SU-DHL-6 (cell line): ENCODE measurements around the gene RIPPLY2.

ENCODE experiments used
- H2AFZ ChIP-seq: fragments of 200-600 bp; sonication (generic); 2 replicates; pipeline ENCODE4 v1.6.1; 2014; ENCODE audit warnings: low read depth, mild to moderate bottlenecking, moderate library complexity, mixed read lengths, antibody characterized with exemption, low read length; ENCODE audit not compliant: severe bottlenecking
- H3F3A ChIP-seq: fragments of 200-600 bp; shearing (Covaris generic); 2 replicates; pipeline ENCODE4 v1.6.0; 2016; ENCODE audit warnings: antibody characterized with exemption, mild to moderate bottlenecking; ENCODE audit not compliant: insufficient read depth
- H3K27ac ChIP-seq: fragments of 200-600 bp; sonication (generic); 2 replicates; pipeline ENCODE4 v1.5.1; 2016; ENCODE audit warnings: low read depth, mild to moderate bottlenecking, low read length, moderate library complexity, mixed read lengths
- H3K27me3 ChIP-seq: fragments of 200-600 bp; sonication (generic), shearing (Covaris generic); 2 replicates; pipeline ENCODE4 v1.6.0; 2014; ENCODE audit warnings: mild to moderate bottlenecking, low read length
- H3K36me3 ChIP-seq: fragments of 200-600 bp; sonication (generic); 2 replicates; pipeline ENCODE4 v1.6.1; 2014; ENCODE audit warnings: mild to moderate bottlenecking, low read length, mixed read lengths
- H3K4me2 ChIP-seq: fragments of 300-600, 200-600 bp; shearing (Covaris generic), sonication (generic); 2 replicates; pipeline ENCODE4 v1.6.0; 2014; ENCODE audit warnings: low read length, low read depth, mild to moderate bottlenecking; ENCODE audit not compliant: poor library complexity, severe bottlenecking
- H3K4me3 ChIP-seq: fragments of 200-600 bp; sonication (generic); 2 replicates; pipeline ENCODE4 v1.5.1; 2014; ENCODE audit warnings: antibody characterized with exemption, low read length, mild to moderate bottlenecking, mixed read lengths; ENCODE audit not compliant: insufficient read depth, poor library complexity, severe bottlenecking
- H3K79me2 ChIP-seq: fragments of 200-600 bp; sonication (generic); 2 replicates; pipeline ENCODE4 v1.6.1; 2014; ENCODE audit warnings: mild to moderate bottlenecking, low read length, moderate library complexity; ENCODE audit not compliant: insufficient read depth
- H3K9ac ChIP-seq: fragments of 200-600 bp; sonication (generic); 2 replicates; pipeline ENCODE4 v1.7.0; 2014; ENCODE audit warnings: mild to moderate bottlenecking, low read length
- H3K9me2 ChIP-seq: fragments of 200-600 bp; sonication (generic); replicated peaks from 2 replicates; pipeline ENCODE4 v1.6.1; 2014; ENCODE audit warnings: low read length; ENCODE audit not compliant: insufficient read depth
- H3K9me3 ChIP-seq: fragments of 200-600 bp; sonication (generic); 2 replicates; pipeline ENCODE4 v1.6.1; 2014; ENCODE audit warnings: low read length, mixed read lengths; ENCODE audit not compliant: insufficient read depth
- H4K20me1 ChIP-seq: fragments of 200-600 bp; sonication (generic); 2 replicates; pipeline ENCODE4 v1.6.1; 2014; ENCODE audit warnings: low read depth, mild to moderate bottlenecking, antibody characterized with exemption, low read length, moderate library complexity, mixed read lengths
- CTCF ChIP-seq: fragments of 200-600 bp; sonication (generic); IDR thresholded peaks from one replicate; pipeline ENCODE4 v1.5.1; 2017; ENCODE audit warnings: antibody characterized with exemption, mild to moderate bottlenecking, low read length, moderate library complexity; ENCODE audit not compliant: insufficient read depth, poor library complexity, severe bottlenecking
- EZH2phosphoT487 ChIP-seq: fragments of 200-600 bp; sonication (generic), shearing (Covaris generic); conservative IDR thresholded peaks from 2 replicates; pipeline ENCODE4 v1.6.1; 2018; ENCODE audit warnings: mild to moderate bottlenecking, antibody characterized with exemption, low read length, moderate library complexity, mixed read lengths

RIPPLY2 gene

GRCh38 chr6:83808926-83809325, 44.2 kb upstream of the RIPPLY2 start:
- no peaks in the 10 kb centered on the region for H3K9me3 ChIP-seq
- no peak overlapping the region for H3K9ac ChIP-seq
- no peak overlapping the region for H2AFZ ChIP-seq
- no peaks in the 10 kb centered on the region for H3K9me2 ChIP-seq
- no peaks in the 10 kb centered on the region for H3K36me3 ChIP-seq
- no peaks in the 10 kb centered on the region for H3K27me3 ChIP-seq
- H4K20me1 ChIP-seq: no peaks in the 10 kb centered on the region
- H3F3A ChIP-seq: no peaks in the 10 kb centered on the region
- H3K79me2 ChIP-seq: no peaks in the 10 kb centered on the region
- no peak overlapping the region for H3K4me2 ChIP-seq
- TF ChIP-seq CTCF (no peak), EZH2phosphoT487 (no peak)
- H3K4me3 ChIP-seq: no peak overlapping the region
- H3K27ac ChIP-seq: no peak overlapping the region

- no peaks in the 10 kb centered on the region for H3K9me2 ChIP-seq
- H4K20me1 ChIP-seq: no peaks in the 10 kb centered on the region
- H3K27me3 ChIP-seq: no peaks in the 10 kb centered on the region
- no peak overlapping the region for H3K27ac ChIP-seq
- H3F3A ChIP-seq: no peaks in the 10 kb centered on the region
- no peak overlapping the region for H3K4me2 ChIP-seq
- H2AFZ ChIP-seq: no peak overlapping the region
- H3K9me3 ChIP-seq: no peaks in the 10 kb centered on the region
- no peak overlapping the region for H3K9ac ChIP-seq
- TF ChIP-seq CTCF: no peak
- TF ChIP-seq EZH2phosphoT487: no peak
- H3K79me2 ChIP-seq: no peaks in the 10 kb centered on the region
- H3K4me3 ChIP-seq: no peak overlapping the region
- H3K36me3 ChIP-seq: no peaks in the 10 kb centered on the region
Observed at GRCh38 chr6:83812595-83812994, 40.6 kb upstream of the RIPPLY2 start.

- Histone ChIP-seq H3F3A (no peaks in the 10 kb centered on the region), H3K9me2 (no peaks in the 10 kb centered on the region), H3K4me3 (no peak overlapping the region), H3K4me2 (no peak overlapping the region), H3K9me3 (no peaks in the 10 kb centered on the region), H3K9ac (no peak overlapping the region), H2AFZ (no peak overlapping the region), H3K27ac (no peak overlapping the region), H4K20me1 (no peaks in the 10 kb centered on the region), H3K27me3 (no peaks in the 10 kb centered on the region), H3K36me3 (no peaks in the 10 kb centered on the region), H3K79me2 (no peaks in the 10 kb centered on the region)
- TF ChIP-seq EZH2phosphoT487: no peak
- no peak for TF ChIP-seq CTCF
Observed at GRCh38 chr6:83815631-83816272, 37.4 kb upstream of the RIPPLY2 start.
